HG02970 (cell line): Measurements from ENCODE around the gene RPTOR.

ENCODE experiments used
- ATAC-seq: cut with Tn5 transposase; IDR thresholded peaks from one replicate; pipeline ENCODE4 v1.9.1; 2021; ENCODE audit warnings: mild to moderate bottlenecking, moderate library complexity, moderate number of reproducible peaks; ENCODE audit not compliant: unreplicated experiment, low FRiP score

Gene RPTOR

GRCh38 chr17:80585890-80586845 is 41.5 kb downstream of the RPTOR start:
- no peak for ATAC-seq

GRCh38 chr17:80586846-80587228 is 42.2 kb downstream of the RPTOR start:
- no peak for ATAC-seq

- no peak for ATAC-seq
These were observed 44.2 kb downstream of the RPTOR start for GRCh38 chr17:80588702-80589383.

- no peak for ATAC-seq
These were observed 47.1 kb downstream of the RPTOR start for GRCh38 chr17:80591788-80592187.

- ATAC-seq = no peak
These were observed 47.6 kb downstream of the RPTOR start for GRCh38 chr17:80592243-80592642.

- no peak for ATAC-seq
These were observed 48.5 kb downstream of the RPTOR start for GRCh38 chr17:80593181-80593580.

- ATAC-seq = no peak
These were observed 50.0 kb downstream of the RPTOR start for GRCh38 chr17:80594431-80595269.

- no peak for ATAC-seq
These were observed 52.3 kb downstream of the RPTOR start for GRCh38 chr17:80596760-80597608.

- ATAC-seq = no peak
These were observed 54.3 kb downstream of the RPTOR start for GRCh38 chr17:80598813-80599545.

- no peak for ATAC-seq
These were observed 55.1 kb downstream of the RPTOR start for GRCh38 chr17:80599546-80600305.

- ATAC-seq = no peak
These were observed 56.5 kb downstream of the RPTOR start for GRCh38 chr17:80601146-80601545.

- no peak for ATAC-seq
These were observed 58.8 kb downstream of the RPTOR start for GRCh38 chr17:80603396-80603795.

- no peak for ATAC-seq
These were observed 59.5 kb downstream of the RPTOR start for GRCh38 chr17:80604009-80604669.

- no peak for ATAC-seq
These were observed 60.0 kb downstream of the RPTOR start for GRCh38 chr17:80604670-80605010.

GRCh38 chr17:80605326-80606066 is 60.9 kb downstream of the RPTOR start:
- no peak for ATAC-seq

- ATAC-seq = no peak
These were observed 63.7 kb downstream of the RPTOR start for GRCh38 chr17:80608326-80608725.

GRCh38 chr17:80609757-80610156 is 65.1 kb downstream of the RPTOR start:
- ATAC-seq = no peak
